GM12878 (cell line): Measurements from ENCODE around the gene FGD4.

Source experiments
- CBX5 ChIP-seq: sonication (generic); IDR thresholded peaks from 2 replicates; pipeline ENCODE4 v1.6.1; 2016; ENCODE audit warnings: low read depth, moderate library complexity, mild to moderate bottlenecking, inconsistent platforms
- CTCF ChIP-seq, 3 experiments: IDR thresholded peaks in 2 of 3; conservative IDR thresholded peaks in 1 of 3; 2 replicates each; pipeline ENCODE4 v1.5.1; 2011; ENCODE audit warnings: low read depth in 3 of 3, low read length in 3 of 3, mild to moderate bottlenecking in 3 of 3, control low read depth in 2 of 3, moderate library complexity in 2 of 3, inconsistent platforms in 1 of 3, mixed read lengths in 1 of 3; ENCODE audit not compliant: control insufficient read depth in 2 of 3, insufficient read depth in 1 of 3; ENCODE audit errors: extremely low read depth in 1 of 3
- FOXK2 ChIP-seq: fragments of 450-650 bp; IDR thresholded peaks from 2 replicates; pipeline ENCODE4 v1.6.1; 2017; ENCODE audit warnings: mild to moderate bottlenecking, moderate library complexity
- MYC ChIP-seq: IDR thresholded peaks from 2 replicates; pipeline ENCODE4 v1.6.1; 2011; ENCODE audit warnings: mild to moderate bottlenecking, low read length, moderate library complexity, inconsistent platforms; ENCODE audit not compliant: insufficient read depth, insufficient replicate concordance, insufficient read length, severe bottlenecking
- POLR2A ChIP-seq: IDR thresholded peaks from 2 replicates; pipeline ENCODE4 v1.6.1; 2011; ENCODE audit warnings: low read depth, mild to moderate bottlenecking, low read length
- POLR2AphosphoS5 ChIP-seq: IDR thresholded peaks from 2 replicates; pipeline ENCODE4 v1.6.1; 2011; ENCODE audit warnings: mild to moderate bottlenecking, low read length, inconsistent platforms
- SREBF1 ChIP-seq: IDR thresholded peaks from 2 replicates; pipeline ENCODE4 v1.6.1; 2012; ENCODE audit warnings: mild to moderate bottlenecking, low read length
- ZNF24 ChIP-seq: fragments of 450-650 bp; IDR thresholded peaks from 2 replicates; pipeline ENCODE4 v1.6.1; 2017; ENCODE audit warnings: antibody characterized with exemption, mild to moderate bottlenecking

GRCh38 chr12:32471591-32472001 lies 72.2 kb downstream of the FGD4 start:
- no peak for TF ChIP-seq POLR2A
- TF ChIP-seq ZNF24: no peak
- TF ChIP-seq CBX5: no peak
- TF ChIP-seq SREBF1: no peak
- TF ChIP-seq MYC: no peak
- no peak for TF ChIP-seq CTCF (IDR thresholded peaks at IDR 0.05 in 2 of 3, conservative IDR thresholded peaks at IDR 0.05 in 1 of 3; ENCODE audit: control insufficient read depth in 2 of 3, extremely low read depth in 1 of 3, insufficient read depth in 1 of 3, low read depth in 3 of 3, low read length in 3 of 3)
- no peak for TF ChIP-seq POLR2AphosphoS5
- TF ChIP-seq FOXK2: no peak
